IPS DF 19.7 (cell line): ENCODE results near the gene CRYBG1.

ENCODE experiments used
- DNase-seq: peaks from one replicate; pipeline ENCODE4 v3.0.0-alpha.2; 2013; ENCODE audit warnings: low read depth, low spot score

Gene CRYBG1

DNA sequence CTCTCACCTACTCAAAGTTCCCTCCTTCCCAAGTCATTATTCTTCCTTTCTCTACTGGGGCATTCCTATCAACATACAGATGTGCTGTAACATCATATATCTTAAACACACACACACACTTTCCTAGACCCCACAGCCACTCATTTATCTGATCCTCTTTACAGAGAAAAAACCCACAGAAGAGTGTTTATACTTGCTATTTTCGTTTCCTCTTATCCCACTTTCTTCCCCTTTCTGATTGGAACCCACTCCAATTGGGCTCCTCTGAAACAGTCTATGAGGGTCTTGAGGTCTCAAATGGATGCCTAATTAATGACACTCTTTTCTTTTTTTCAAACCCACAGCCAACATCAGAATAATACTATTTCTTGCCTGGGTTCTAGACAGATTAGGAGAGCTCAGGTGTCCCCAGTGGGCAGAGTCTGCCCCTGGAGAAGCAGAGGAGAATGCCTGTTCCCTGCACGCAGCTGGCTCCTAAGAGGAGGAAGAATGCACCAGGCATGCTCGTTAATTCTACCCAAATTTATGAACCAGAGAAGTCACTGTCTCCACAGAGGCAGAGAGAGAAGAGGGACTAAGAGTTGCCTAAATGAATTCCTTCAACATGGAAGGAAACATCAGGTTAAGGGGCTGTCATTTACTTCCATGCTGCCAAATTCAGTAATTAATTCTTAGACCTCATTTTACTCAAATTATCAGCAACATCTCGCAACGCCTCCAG, 65.9 kb downstream of the CRYBG1 start:
- no peak for DNase-seq

DNA sequence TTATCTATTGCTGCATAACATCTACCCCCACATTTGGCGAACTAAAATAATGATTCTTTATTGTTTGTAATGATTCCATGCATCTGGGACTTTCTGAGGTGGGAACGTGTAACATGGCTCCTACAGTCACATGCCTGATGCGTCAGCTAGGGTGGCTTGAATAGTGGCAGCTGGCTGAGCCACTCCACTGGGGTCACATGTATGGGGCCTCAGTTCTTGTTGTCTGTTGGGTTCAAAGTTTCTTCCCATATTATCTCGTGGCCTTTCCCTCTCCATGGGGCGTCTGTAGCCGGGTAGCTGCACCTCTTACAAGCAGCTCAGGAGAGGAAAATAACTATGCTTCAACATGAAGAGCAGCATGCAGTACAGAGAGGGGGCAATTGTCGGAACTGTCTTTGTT, 69.9 kb downstream of the CRYBG1 start:
- DNase-seq, result no peak

DNA sequence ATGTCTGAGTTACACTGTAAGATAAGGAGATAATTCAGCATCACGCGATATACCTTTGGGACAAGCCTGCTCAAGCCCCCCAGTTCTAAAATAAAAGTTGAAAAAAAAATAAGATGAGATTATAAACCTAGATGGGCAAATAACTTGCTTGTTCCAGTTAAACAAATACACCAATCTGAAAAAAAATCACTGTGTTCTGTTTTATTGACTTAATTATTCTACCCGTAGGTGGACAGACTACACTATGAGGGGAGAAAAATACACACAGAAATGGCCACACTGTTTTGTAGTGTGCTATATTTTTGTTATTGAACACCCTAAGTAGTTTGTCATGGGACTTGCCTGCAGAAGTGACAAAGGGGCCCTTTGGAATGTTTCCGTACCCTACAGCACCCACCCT, 70.9 kb downstream of the CRYBG1 start:
- DNase-seq, result no peak

DNA sequence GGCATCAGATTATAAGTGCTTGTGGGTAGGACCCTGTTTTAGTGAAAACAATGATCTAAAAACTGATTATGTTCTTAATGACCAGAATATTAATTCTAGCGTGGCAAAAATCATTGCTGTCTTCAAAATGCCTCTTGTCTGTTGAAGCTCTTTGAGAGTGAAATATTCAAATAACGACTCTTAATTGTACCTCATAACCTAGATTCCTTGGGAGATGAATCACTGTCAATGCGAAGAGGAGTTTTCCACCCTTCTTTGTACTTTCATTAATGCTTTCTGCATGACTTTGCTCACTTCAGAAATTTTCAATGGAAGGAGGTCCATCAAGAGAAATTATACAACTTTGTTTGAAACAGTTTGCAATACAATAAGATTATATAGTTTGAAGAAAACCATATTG, 71.5 kb downstream of the CRYBG1 start:
- no peak for DNase-seq

DNA sequence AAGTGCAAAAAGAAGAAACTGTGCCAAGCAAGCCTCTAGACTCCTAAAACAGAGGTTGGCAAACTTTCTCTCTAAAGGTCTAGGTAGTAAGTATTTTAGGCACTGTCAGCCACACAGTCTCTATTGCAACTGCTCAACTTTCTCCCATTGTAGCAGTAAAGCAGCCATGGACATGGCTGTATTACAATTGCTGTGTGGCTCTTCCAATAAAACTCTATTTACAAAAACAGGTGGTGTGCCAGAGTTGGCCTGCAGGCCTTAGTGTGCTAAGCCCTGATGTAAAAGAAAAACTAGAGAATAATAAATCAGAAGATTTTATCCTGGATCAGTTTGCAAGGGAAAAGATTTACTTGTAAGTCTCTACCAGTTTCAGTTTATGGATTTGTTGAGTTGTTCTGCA, 74.0 kb downstream of the CRYBG1 start:
- DNase-seq, result no peak

DNA sequence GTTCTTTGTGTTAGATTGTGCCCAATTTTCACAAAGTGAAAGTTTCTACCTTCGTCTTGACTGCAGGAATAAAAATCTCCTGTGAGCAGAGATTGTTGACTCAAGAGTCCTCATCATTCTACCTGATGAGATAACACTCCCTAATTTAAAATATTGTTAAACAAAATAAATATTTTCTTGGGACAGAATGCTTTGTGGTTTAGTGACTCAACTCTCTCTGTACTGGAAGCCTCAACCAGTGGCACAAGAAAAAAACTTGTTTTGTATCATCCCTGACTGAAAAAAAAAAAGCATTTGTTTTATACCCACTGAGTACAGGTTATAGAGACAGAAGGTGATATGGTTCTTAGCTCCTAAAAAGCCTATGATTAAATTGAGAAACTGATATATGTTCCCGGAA, 78.9 kb downstream of the CRYBG1 start:
- DNase-seq, result no peak

DNA sequence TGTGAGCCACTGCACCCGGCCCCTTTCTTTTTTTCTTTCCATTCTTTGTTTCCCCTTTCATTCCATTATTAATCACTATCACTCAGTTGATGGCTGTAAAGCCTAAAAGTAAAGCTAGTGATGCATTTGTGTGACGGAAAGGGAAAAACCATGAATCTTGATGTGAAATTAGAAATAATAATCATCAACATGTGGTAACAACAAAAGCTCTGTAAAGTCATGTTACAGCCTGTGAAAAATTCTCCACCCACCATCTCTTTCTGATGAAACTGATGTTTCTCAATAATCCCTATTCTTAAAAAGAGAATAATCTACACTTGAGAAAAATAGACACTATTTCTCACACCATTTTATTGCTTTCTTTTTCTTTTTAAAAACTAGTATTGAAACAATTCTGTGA, 80.0 kb downstream of the CRYBG1 start:
- no peak for DNase-seq

DNA sequence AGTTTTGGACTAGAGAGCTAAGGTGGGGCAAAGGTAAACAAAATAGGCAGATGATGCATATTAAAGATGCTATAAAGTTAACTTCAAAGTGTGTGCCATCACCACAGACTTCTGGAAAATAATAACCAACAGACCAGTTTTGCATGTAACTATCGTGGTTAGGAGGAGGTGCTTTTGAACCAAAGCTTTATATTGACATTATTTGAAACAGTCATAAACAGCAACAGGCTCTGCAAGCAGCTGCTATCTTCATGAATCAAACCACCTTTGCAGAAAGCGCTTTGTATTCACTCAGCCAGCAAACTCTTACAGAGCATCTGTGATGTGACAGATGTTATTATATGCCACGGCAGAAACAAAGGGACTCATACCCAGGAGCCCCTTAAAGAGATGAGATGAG, 81.9 kb downstream of the CRYBG1 start:
- DNase-seq, result no peak

DNA sequence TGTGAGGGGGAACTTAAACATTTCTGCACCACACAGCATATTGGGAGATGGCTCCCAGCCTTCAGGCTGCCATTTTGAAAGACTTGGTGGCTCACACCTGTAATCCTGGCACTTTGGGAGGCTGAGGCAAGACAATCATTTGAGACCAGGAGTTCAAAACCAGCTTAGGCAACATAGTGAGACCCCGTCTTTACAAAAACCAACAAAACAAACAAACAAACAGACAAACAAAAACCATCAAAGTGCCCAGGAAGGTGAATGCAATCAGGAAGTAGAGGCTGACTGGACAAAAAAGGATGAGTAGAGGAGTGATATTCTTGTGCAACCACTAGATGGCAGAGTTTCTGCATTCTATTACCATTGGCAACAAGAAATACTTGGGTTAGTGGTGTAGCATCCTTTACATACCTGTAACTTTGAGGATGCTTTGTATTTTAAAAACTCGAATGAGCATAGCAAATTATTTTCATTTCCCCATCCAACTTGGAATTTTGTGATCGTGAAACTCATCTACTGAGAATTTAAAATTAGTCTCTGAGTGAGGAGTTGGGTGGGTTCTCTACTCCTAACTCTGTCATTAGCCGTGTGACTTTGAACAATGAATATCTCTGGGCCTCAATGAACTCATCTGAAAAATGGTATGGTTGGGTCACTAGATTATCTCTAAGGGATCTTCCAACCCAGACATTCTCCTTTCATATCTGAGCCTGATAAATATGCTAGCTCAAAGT, 84.4 kb downstream of the CRYBG1 start:
- DNase-seq, result peak; percentile 45

DNA sequence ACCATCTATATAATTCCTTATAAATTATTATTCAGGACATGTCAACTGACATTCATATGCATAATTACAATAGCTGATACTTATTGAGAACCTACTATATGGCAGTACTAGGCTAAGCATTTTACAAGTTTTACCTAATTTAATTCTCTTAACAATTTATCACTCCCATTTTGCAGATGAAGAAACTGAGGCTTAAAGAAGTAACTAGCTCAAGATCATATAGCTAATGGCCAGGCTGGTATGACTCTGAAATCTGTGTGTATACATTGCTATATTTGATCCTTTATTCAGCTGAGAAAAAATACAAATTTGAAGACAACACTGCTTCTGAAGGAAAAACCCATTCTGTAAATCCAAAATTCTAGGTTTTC, 85.0 kb downstream of the CRYBG1 start:
- DNase-seq, result no peak

DNA sequence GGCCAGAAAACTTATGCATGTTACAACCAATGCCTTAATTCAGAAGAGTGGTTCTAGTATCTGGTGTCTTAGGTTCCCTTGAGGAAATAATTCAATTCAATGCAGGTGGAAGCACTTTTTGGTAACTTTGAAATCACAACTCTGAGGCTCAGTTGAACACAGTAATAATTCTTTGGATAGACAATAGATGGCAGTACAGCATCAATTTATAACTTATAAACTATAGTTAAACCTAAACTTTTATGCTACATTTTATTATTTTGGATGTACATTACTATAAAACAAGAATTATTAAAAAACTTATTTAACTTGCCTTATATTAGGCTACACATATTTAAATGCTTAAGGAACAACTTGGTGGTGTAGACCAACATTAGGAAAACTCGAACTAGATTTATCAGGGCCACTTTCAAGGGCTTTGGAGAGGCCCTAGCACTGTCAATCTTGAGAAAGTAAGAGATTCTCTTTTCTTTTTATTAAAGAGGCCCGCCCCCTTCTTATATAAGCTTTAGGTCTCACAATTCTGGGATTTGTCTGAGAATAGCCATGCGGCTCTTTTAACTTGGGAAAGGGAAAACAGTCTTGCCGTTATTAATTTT, 85.9 kb downstream of the CRYBG1 start:
- no peak for DNase-seq

DNA sequence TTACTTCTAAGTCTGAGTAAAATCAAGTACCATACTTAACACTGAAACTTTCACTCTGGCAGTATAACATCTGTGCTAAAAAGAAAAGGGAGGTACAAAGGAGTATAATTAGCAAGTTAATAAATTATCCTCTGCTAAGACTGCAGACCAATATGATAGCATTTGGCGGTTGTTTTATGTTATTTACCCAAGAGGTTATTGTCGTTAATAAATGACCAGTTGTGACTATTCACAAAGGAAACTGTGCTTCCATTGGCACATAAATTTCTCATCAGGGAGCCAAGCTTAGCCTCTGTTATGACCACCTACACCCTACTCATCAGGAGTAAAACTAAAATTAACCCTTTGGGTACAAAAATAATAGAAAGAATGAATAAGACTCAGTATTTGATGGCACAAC, 86.5 kb downstream of the CRYBG1 start:
- DNase-seq, result no peak

DNA sequence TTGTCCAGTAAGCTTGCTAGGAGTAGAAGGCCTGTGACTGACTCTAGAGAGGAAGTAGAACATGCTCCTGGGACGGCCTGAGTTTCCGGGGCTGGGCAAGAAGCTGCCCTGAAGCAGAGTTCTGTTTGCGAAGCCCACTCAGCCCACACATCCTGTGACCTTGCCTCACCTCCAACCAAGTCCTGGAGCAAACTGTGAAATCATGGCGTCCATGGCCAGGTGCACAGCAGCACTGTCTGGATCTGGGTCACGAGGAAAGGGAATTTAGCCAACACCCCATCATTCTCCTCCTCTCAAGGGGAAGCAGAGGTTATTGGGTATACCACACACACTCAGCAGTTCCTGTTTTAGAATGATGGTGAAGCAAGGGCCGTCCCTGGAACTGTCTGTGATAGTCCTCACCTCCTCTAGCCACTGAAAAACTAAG, 87.5 kb downstream of the CRYBG1 start:
- DNase-seq, result no peak

DNA sequence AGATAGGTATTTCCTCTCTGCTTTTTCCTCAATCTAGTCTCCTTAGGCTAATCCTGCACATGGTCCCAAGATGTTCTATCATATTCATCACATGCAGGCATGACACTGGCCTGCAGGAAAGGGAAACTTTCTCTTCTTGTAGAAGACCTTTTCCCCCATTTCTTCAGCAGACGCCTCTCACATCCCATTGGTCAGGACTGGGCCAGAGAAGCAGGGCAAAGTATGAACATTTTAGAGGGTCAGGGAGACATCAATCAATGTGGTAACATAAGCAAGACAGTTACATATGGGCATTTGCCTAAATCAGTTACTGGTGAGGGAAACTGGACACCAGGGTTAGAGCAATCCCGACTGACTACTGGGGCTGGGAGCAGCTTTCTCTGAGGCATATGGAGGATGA, 90.1 kb downstream of the CRYBG1 start:
- DNase-seq, result no peak

DNA sequence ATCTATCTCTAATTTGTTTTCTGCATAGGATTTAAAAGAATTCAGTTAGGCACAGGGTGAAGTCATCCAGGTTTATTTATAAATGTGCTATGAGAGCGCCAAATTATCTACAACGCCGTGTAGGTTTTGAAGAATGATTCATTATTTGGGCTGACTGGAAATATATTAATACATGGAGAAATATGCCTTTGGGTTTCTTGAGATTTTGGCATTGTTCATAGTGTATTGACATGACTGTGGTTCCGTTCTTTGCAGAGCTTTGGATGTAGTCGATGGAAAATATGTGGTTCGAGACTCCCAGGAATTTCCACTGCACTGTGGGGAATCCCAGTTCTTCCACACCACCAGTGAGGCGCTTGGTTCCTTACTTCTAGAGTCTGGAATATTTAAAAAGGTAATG, 90.9 kb downstream of the CRYBG1 start:
- no peak for DNase-seq

DNA sequence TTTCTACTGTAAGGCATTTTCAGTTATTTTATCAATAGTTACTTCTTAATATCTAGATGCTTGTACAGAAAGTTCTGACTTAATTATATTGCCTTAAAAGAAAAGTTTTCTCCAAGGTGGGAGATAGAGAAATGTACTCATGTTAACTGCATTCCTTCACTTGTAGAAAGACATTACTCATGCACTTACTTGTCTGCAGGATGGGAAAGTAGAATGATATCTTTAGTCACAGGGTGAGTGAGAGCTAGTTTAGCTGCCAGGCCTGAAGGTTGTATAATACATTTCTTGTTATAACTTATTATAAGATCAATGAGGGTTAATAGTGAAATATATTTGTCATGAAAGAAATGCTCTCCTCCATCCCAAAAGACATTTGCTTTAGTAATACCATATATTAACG, 92.1 kb downstream of the CRYBG1 start:
- DNase-seq, result no peak

DNA sequence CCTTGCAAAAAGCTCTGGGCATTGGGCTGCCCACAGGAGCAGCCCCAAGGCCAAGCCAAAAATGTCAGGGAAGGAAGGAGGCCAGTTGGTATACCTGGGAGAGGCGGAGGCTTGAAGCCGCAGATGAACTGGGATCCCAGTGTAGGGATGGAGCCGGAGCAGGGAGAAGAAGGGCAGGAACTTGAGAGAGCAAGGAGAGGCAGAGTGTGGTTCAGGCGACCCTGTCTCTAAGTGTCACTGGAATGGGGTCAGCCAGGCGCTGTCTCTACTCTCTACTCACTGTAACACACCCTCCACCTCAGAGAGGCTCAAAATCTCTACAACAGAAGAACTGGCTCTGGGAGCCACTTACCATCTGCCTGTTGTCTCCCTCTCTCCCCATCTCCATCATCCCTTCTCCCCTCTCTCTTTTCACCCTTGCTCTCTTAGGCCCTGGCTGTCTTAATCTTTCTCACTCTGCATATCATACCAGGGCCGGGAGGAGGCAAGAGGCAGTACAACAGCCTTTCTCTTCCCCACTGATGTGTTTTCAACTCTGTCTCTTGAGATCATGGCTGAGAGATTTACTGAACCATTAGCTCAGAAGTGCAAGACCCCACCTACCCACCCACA, 93.3 kb downstream of the CRYBG1 start:
- peak; percentile 38 for DNase-seq

DNA sequence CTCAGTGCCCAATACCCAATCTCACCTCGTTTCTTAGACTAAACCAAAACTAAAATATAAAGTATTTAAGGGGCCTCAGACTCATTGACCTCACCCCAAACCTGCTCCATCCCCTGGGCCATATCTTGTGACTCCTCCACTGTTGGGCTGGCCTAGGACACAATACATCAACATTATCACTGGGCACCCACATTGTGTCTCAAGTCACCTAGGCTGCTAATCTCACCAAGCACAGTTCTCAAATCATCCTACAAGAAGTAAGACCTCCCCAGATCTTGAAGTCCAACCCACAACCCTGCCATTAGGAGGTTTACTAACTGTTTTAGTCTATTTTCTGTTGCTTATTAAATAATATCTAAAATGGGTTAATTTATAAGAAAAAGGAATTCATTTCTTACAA, 96.2 kb downstream of the CRYBG1 start:
- DNase-seq, result no peak

DNA sequence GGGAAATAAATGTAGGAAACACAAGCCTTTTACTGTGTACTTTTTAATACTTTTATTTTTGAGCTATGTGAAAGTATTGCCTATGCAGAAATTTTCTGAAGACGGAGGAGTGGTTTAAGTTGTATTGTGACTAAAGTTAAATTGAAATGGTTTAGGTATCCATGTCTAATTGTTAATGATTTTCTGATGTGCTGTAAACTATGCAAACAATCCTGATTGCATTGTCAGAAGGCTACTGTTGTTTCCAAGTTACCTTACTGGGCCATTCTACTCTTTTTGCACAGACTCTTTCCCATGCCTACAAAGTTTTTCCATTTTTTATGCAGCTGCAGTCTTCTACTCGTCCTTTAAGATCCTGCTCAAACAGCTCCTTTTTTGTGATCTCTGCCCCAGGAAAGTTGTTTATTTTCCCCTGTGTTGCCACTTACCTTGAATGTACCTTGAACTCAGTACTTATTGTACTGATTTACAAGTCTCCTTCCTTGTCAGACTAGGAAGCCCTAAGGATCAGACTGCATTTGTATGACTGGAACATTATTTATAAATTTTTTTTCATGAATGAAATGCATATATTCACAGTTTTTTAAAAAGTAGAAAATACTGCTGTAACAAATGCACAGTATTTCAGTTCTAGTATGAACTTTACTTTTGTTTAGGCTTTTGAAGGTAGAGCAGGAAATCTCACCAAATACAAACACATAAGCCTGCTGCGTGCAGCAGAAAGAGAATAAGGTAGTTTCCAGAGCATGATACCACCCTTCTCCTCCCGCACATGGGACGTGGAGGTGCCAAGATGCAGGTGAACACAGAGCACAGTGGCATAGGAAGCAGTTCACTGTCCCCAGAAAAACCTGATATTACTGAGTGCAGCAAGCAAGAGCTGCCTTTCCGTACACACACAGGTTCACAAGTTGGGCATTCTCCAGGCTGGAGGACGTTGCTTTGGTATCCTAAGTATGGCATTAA, 97.8 kb downstream of the CRYBG1 start:
- DNase-seq, result no peak

DNA sequence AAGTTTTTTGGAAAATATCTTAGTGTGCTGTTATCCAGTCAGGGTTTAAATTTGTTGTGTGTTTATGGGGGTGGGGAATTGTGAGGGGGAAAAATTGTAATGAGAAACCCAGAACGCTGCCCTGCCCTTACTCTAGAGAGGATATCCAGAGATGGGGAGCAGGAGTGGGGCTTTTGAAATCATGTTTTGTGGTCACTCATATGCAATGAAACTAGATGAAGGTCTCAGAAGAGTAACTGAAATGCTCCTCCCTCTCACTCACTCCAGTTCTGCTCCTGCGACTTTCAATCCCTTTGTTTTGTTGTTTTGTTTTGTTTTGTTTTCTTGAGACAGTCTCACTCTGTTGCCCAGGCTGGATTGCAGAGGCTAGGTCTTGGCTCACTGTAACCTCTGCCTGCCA, 100.0 kb downstream of the CRYBG1 start:
- no peak for DNase-seq

DNA sequence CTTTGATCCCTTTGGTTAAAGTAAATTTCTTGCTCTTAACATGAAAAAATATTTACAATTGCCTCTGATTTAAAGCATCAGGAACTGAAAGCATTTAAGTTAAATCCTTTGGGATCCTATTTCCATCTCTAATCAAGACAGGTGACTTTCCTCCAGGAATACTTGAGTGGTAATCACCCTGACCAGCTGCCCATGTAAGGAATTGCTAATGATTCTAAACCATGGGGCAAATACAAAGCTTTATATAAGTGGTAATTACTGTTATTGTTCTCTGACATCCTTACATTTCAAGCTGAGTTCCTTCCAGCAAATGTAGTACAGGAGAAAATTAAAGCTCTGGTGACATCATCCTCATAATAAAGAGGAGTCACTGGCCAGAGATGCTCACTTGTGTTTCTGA, 100.6 kb downstream of the CRYBG1 start:
- DNase-seq, result peak; percentile 47
